HepG2 (cell line): ENCODE measurements around the gene PEAK3. TPM values are rescaled to one million over a fixed set of nuclear protein-coding genes. Genes with fewer than 3 reads are reported as not detected.

Experiments
- CENPX ChIP-seq: sonication (generic); formaldehyde crosslinking; IDR thresholded peaks from 2 replicates; pipeline ENCODE4 v1.9.0; 2021; ENCODE audit warnings: mild to moderate bottlenecking, missing genetic modification reagents, moderate library complexity
- FOXO1 ChIP-seq: sonication (generic); formaldehyde crosslinking; IDR thresholded peaks from 2 replicates; pipeline ENCODE4 v1.4.0; 2020; ENCODE audit warnings: missing genetic modification reagents
- HOMEZ ChIP-seq: IDR thresholded peaks from 2 replicates; pipeline ENCODE4 v1.6.1; 2016; ENCODE audit warnings: low read depth
- HOXA5 ChIP-seq: sonication (generic); formaldehyde crosslinking; IDR thresholded peaks from 2 replicates; pipeline ENCODE4 v1.4.0; 2020; ENCODE audit warnings: missing genetic modification reagents
- KAT8 ChIP-seq: IDR thresholded peaks from 2 replicates; pipeline ENCODE4 v1.6.1; 2016; ENCODE audit warnings: missing genetic modification reagents, missing compliant biosample characterization
- MXI1 ChIP-seq: IDR thresholded peaks from 3 replicates; pipeline ENCODE4 v1.6.1; 2012; ENCODE audit warnings: low read depth, low read length, inconsistent platforms, borderline replicate concordance
- MZF1 ChIP-seq: sonication (generic); formaldehyde crosslinking; IDR thresholded peaks from 2 replicates; pipeline ENCODE4 v1.8.1; 2023; ENCODE audit warnings: mild to moderate bottlenecking, missing genetic modification reagents, borderline replicate concordance
- ONECUT2 ChIP-seq: sonication (generic); formaldehyde crosslinking; IDR thresholded peaks from 2 replicates; pipeline ENCODE4 v1.4.0; 2020; ENCODE audit warnings: missing genetic modification reagents
- RCOR2 ChIP-seq: IDR thresholded peaks from 2 replicates; pipeline ENCODE4 v1.6.1; 2016; ENCODE audit warnings: missing biosample characterization, missing genetic modification reagents
- SIN3A ChIP-seq: IDR thresholded peaks from 2 replicates; pipeline ENCODE4 v1.6.1; 2011; ENCODE audit warnings: low read depth, mild to moderate bottlenecking, control low read depth, low read length, borderline replicate concordance
- SRY ChIP-seq: sonication (generic); formaldehyde crosslinking; IDR thresholded peaks from 2 replicates; pipeline ENCODE4 v1.8.0; 2022; ENCODE audit warnings: mild to moderate bottlenecking, missing genetic modification reagents
- ZBTB20 ChIP-seq: sonication (generic); formaldehyde crosslinking; IDR thresholded peaks from 2 replicates; pipeline ENCODE4 v1.8.1; 2023; ENCODE audit warnings: missing genetic modification reagents, low read depth, mild to moderate bottlenecking, borderline replicate concordance
- ZFP90 ChIP-seq: sonication (generic); formaldehyde crosslinking; IDR thresholded peaks from 2 replicates; pipeline ENCODE4 v1.8.0; 2022; ENCODE audit warnings: missing genetic modification reagents, mild to moderate bottlenecking, inconsistent platforms, borderline replicate concordance
- ZKSCAN5 ChIP-seq: sonication (generic); formaldehyde crosslinking; IDR thresholded peaks from 2 replicates; pipeline ENCODE4 v1.5.1; 2020; ENCODE audit warnings: mild to moderate bottlenecking, missing genetic modification reagents
- ZNF20 ChIP-seq: sonication (generic); formaldehyde crosslinking; IDR thresholded peaks from 2 replicates; pipeline ENCODE4 v1.4.0; 2020; ENCODE audit warnings: mild to moderate bottlenecking, moderate library complexity, missing genetic modification reagents
- ZNF616 ChIP-seq: sonication (generic); formaldehyde crosslinking; IDR thresholded peaks from 2 replicates; pipeline ENCODE4 v1.5.0; 2020; ENCODE audit warnings: low read depth, mild to moderate bottlenecking, missing genetic modification reagents
- ZNF790 ChIP-seq: sonication (generic); formaldehyde crosslinking; IDR thresholded peaks from 2 replicates; pipeline ENCODE4 v1.8.0; 2022; ENCODE audit warnings: missing genetic modification reagents, mild to moderate bottlenecking, borderline replicate concordance
- ZSCAN31 ChIP-seq: sonication (generic); formaldehyde crosslinking; IDR thresholded peaks from 2 replicates; pipeline ENCODE4 v1.5.0; 2020; ENCODE audit warnings: low read depth, mild to moderate bottlenecking, missing genetic modification reagents
- polyA plus RNA-seq, 8 experiments: library from polyadenylated mRNA; depleted of rRNA in 3 of 8; stranded (reverse) in 7 of 8; unstranded in 1 of 8; fragments of >200 nt; fragmentation: Illumina TruSeq in 4 of 8; extraction: Trizol in 4 of 8; gene quantifications; 2 replicates each; pipeline versions ENCODE4 v1.2.1 to v1.2.3, GENCODE V29; 2011 to 2016; ENCODE audit warnings: low read depth in 4 of 8, missing spikeins in 1 of 8, mixed read lengths in 1 of 8; ENCODE audit not compliant: insufficient read depth in 1 of 8
- total RNA-seq, 5 experiments: library from RNA; depleted of rRNA; stranded (reverse); fragments of >200 nt; fragmentation: Illumina TruSeq; extraction: Trizol; gene quantifications; 2 replicates each; pipeline ENCODE4 v1.2.3, GENCODE V29; 2016; ENCODE audit warnings: low read depth in 1 of 5
- TF ChIP-seq, protein P1 (sequence below): IDR thresholded peaks from 2 replicates; pipeline ENCODE4 v1.6.1; 2016; ENCODE audit warnings: missing biosample characterization, missing genetic modification reagents, low read depth
- TF ChIP-seq, protein P2 (sequence below): sonication (generic); formaldehyde crosslinking; IDR thresholded peaks from 2 replicates; pipeline ENCODE4 v1.5.0; 2020; ENCODE audit warnings: missing genetic modification reagents, mild to moderate bottlenecking, borderline replicate concordance
- TF ChIP-seq, protein P3 (sequence below): sonication (generic); formaldehyde crosslinking; IDR thresholded peaks from 2 replicates; pipeline ENCODE4 v1.9.0; 2021; ENCODE audit warnings: missing genetic modification reagents, borderline replicate concordance

PEAK3 gene
- total and polyA plus RNA-seq, 2 of the 13 experiments (the other 11 are each of a cell fraction or from before 2014, with no cell fraction given): not detected

DNA sequence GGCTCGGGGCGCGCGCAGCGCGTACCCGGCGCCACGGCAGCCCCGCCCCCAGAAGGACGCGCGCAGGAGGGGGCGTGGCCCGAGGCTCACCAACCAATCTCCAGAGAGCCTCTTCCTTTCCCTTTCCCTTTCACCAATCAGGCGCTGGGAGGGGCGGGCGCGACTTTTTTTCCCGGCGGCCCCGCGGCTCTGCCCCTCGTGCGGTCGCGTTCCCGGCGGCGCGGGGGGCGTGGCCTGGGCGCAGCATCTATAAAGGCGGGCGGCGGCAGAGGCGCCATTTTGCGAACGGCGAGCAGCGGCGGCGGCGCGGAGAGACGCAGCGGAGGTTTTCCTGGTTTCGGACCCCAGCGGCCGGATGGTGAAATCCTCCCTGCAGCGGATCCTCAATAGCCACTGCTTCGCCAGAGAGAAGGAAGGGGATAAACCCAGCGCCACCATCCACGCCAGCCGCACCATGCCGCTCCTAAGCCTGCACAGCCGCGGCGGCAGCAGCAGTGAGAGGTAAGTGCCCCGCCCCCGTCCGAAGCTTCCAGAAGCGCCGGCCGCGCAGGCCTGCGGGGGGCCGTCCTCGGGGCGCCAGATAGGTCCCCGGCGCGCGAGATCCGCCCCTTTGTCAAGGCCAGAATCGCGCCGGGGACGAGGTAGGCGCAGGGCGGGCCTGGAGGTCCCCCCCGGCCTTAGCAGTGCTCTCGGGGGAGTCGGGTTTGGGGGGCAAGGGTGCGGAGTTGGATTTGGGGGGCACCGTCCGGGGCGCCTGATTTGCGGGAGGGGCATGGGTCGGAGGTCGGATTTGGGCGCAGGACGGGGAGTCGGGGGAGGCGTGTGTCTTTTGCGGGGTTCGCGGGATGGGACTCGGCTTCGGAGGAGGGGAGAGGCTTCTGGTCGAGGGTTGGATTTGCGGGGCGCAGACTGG lies 12.5 kb downstream of the PEAK3 start (continued):
- TF ChIP-seq, protein P1, sequence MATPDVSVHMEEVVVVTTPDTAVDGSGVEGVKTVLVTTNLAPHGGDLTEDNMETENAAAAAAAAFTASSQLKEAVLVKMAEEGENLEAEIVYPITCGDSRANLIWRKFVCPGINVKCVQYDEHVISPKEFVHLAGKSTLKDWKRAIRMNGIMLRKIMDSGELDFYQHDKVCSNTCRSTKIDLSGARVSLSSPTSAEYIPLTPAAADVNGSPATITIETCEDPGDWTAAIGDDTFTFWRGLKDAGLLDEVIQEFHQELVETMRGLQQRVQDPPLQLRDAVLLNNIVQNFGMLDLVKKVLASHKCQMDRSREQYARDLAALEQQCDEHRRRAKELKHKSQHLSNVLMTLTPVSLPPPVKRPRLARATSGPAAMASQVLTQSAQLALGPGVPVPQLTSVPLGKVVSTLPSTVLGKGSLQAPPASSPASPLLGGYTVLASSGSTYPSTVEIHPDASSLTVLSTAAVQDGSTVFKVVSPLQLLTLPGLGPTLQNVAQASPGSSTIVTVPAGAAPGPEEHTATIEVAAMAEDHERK (CRISPR knock-in tag): peak; percentile 50; the same call in 1 of the 2 replicates
- TF ChIP-seq ZSCAN31 (CRISPR knock-in tag) (peak; percentile 72), ZKSCAN5 (CRISPR knock-in tag) (0 out of 2 replicates have a peak, but pooled peaks have one; percentile 20), KAT8 (CRISPR knock-in tag) (peak; percentile 85), ZNF616 (CRISPR knock-in tag) (no peak), SRY (CRISPR knock-in tag) (peak; percentile 80), HOXA5 (CRISPR knock-in tag) (peak; percentile 80; the same call in 1 of the 2 replicates), ZFP90 (CRISPR knock-in tag) (peak; percentile 29; the same call in 1 of the 2 replicates), SIN3A (peak; percentile 51; the same call in 1 of the 2 replicates), ZNF790 (CRISPR knock-in tag) (peak; percentile 68; the same call in 1 of the 2 replicates), FOXO1 (CRISPR knock-in tag) (peak; percentile 47; the same call in 1 of the 2 replicates), ONECUT2 (CRISPR knock-in tag) (no peak), HOMEZ (CRISPR knock-in tag) (no peak), MZF1 (CRISPR knock-in tag) (no peak), CENPX (CRISPR knock-in tag) (no peak), ZBTB20 (peak; percentile 52; the same call in 1 of the 2 replicates), MXI1 (peak; percentile 78; the same call in 1 of the 3 replicates), ZNF20 (CRISPR knock-in tag) (0 out of 2 replicates have a peak, but pooled peaks have one; percentile 49), RCOR2 (CRISPR knock-in tag) (no peak)
- TF ChIP-seq, protein P2, sequence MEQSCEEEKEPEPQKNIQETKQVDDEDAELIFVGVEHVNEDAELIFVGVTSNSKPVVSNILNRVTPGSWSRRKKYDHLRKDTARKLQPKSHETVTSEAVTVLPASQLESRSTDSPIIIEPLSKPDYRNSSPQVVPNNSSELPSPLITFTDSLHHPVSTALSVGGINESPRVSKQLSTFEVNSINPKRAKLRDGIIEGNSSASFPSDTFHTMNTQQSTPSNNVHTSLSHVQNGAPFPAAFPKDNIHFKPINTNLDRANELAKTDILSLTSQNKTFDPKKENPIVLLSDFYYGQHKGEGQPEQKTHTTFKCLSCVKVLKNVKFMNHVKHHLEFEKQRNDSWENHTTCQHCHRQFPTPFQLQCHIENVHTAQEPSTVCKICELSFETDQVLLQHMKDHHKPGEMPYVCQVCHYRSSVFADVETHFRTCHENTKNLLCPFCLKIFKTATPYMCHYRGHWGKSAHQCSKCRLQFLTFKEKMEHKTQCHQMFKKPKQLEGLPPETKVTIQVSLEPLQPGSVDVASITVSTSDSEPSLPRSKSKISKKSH: no peak; the same call in 1 of the 2 replicates
- TF ChIP-seq, protein P3, sequence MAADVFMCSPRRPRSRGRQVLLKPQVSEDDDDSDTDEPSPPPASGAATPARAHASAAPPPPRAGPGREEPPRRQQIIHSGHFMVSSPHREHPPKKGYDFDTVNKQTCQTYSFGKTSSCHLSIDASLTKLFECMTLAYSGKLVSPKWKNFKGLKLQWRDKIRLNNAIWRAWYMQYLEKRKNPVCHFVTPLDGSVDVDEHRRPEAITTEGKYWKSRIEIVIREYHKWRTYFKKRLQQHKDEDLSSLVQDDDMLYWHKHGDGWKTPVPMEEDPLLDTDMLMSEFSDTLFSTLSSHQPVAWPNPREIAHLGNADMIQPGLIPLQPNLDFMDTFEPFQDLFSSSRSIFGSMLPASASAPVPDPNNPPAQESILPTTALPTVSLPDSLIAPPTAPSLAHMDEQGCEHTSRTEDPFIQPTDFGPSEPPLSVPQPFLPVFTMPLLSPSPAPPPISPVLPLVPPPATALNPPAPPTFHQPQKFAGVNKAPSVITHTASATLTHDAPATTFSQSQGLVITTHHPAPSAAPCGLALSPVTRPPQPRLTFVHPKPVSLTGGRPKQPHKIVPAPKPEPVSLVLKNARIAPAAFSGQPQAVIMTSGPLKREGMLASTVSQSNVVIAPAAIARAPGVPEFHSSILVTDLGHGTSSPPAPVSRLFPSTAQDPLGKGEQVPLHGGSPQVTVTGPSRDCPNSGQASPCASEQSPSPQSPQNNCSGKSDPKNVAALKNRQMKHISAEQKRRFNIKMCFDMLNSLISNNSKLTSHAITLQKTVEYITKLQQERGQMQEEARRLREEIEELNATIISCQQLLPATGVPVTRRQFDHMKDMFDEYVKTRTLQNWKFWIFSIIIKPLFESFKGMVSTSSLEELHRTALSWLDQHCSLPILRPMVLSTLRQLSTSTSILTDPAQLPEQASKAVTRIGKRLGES (CRISPR knock-in tag): no peak
